CD14-positive monocyte (primary cell): Measurements from ENCODE around the gene FSD2. TPM values are rescaled to one million over a fixed set of nuclear protein-coding genes. Genes with fewer than 3 reads are reported as not detected.

Experiments used
- DNase-seq, 3 donors: peaks; one replicate each; pipeline ENCODE4 v3.0.0-alpha.2; 2011 to 2022
- H2AFZ ChIP-seq: 2 replicates; pipeline ENCODE4 v1.6.0; 2012; ENCODE audit warnings: mild to moderate bottlenecking, low read depth, low read length, inconsistent platforms; ENCODE audit not compliant: insufficient read depth, poor library complexity, severe bottlenecking
- H3K27ac ChIP-seq, 2 donors: 1 replicate in 1 of 2; 2 replicates in 1 of 2; pipeline ENCODE4 v1.5.1; 2012 to 2013; ENCODE audit warnings: low read length in 2 of 2, control low read depth in 1 of 2, inconsistent platforms in 1 of 2, low read depth in 1 of 2, mild to moderate bottlenecking in 1 of 2
- H3K27me3 ChIP-seq, 2 donors: one replicate each; pipeline versions ENCODE4 v1.6.0 to v1.6.1; 2011 to 2013; ENCODE audit warnings: low read length in 2 of 2; ENCODE audit not compliant: control insufficient read depth in 2 of 2, insufficient read depth in 2 of 2
- H3K36me3 ChIP-seq, 2 donors: replicated peaks in 1 of 2; 1 replicate in 1 of 2; 2 replicates in 1 of 2; pipeline versions ENCODE4 v1.5.1 to v1.6.1; 2012 to 2013; ENCODE audit warnings: low read length in 2 of 2, control low read depth in 1 of 2, inconsistent platforms in 1 of 2, mild to moderate bottlenecking in 1 of 2; ENCODE audit not compliant: insufficient read depth in 2 of 2, control insufficient read depth in 1 of 2
- H3K4me1 ChIP-seq, 2 donors: 1 replicate in 1 of 2; 2 replicates in 1 of 2; pipeline versions ENCODE4 v1.5.1 to v1.6.1; 2012 to 2013; ENCODE audit warnings: low read length in 2 of 2, control low read depth in 1 of 2, inconsistent platforms in 1 of 2, mild to moderate bottlenecking in 1 of 2, moderate library complexity in 1 of 2; ENCODE audit not compliant: insufficient read depth in 2 of 2, control insufficient read depth in 1 of 2
- H3K4me2 ChIP-seq: replicated peaks from 2 replicates; pipeline ENCODE3; 2012; ENCODE audit warnings: low read length, moderate library complexity, mild to moderate bottlenecking; ENCODE audit not compliant: poor library complexity, severe bottlenecking; ENCODE audit errors: extremely low read depth
- H3K4me3 ChIP-seq, 3 experiments: fragments of 200-600 bp in 1 of 3; sonication (generic) in 1 of 3; replicated peaks in 1 of 3; 1 replicate in 2 of 3; 2 replicates in 1 of 3; pipeline ENCODE4 v1.5.1; 2011 to 2013; ENCODE audit warnings: low read length in 3 of 3, mild to moderate bottlenecking in 3 of 3, control low read depth in 2 of 3, low read depth in 2 of 3, inconsistent platforms in 1 of 3, moderate library complexity in 1 of 3
- H3K79me2 ChIP-seq: 2 replicates; pipeline ENCODE4 v1.6.0; 2012; ENCODE audit warnings: mild to moderate bottlenecking, control low read depth, inconsistent platforms, low read length, moderate library complexity; ENCODE audit not compliant: insufficient read depth
- H3K9ac ChIP-seq: 2 replicates; pipeline ENCODE4 v1.6.0; 2017; ENCODE audit warnings: low read length, mild to moderate bottlenecking; ENCODE audit not compliant: insufficient read depth, poor library complexity, severe bottlenecking
- H3K9me3 ChIP-seq, 2 donors: replicated peaks in 1 of 2; 1 replicate in 1 of 2; 2 replicates in 1 of 2; pipeline versions ENCODE4 v1.5.1 to v1.6.1; 2012 to 2013; ENCODE audit warnings: low read length in 2 of 2, control low read depth in 1 of 2; ENCODE audit not compliant: control insufficient read depth in 1 of 2, insufficient read depth in 1 of 2
- H4K20me1 ChIP-seq: 2 replicates; pipeline ENCODE4 v1.6.0; 2012; ENCODE audit warnings: mild to moderate bottlenecking, low read length, control low read depth, moderate library complexity; ENCODE audit not compliant: insufficient read depth
- H3K27ac Mint-ChIP-seq, 7 donors: one replicate each; pipeline ENCODE4 v1.8.0; 2020; ENCODE audit warnings: mild to moderate bottlenecking in 7 of 7, mixed read lengths in 7 of 7, moderate library complexity in 6 of 7, inconsistent platforms in 2 of 7
- H3K27me3 Mint-ChIP-seq, 3 donors: one replicate each; pipeline ENCODE4 v1.8.0; 2021 to 2022; ENCODE audit warnings: low read depth in 3 of 3, mild to moderate bottlenecking in 3 of 3, mixed read lengths in 3 of 3, moderate library complexity in 3 of 3, inconsistent platforms in 1 of 3
- H3K36me3 Mint-ChIP-seq, 2 donors: one replicate each; pipeline ENCODE4 v1.8.0; 2020; ENCODE audit warnings: mixed read lengths in 2 of 2, inconsistent platforms in 1 of 2, mild to moderate bottlenecking in 1 of 2
- H3K4me1 Mint-ChIP-seq: one replicate; pipeline ENCODE4 v1.8.0; 2020; ENCODE audit warnings: mild to moderate bottlenecking, mixed read lengths
- H3K4me3 Mint-ChIP-seq, 2 donors: one replicate each; pipeline ENCODE4 v1.8.0; 2020; ENCODE audit warnings: mild to moderate bottlenecking in 2 of 2, mixed read lengths in 2 of 2, moderate library complexity in 1 of 2
- H3K9me3 Mint-ChIP-seq, 7 donors: one replicate each; pipeline ENCODE4 v1.8.0; 2020 to 2022; ENCODE audit warnings: mixed read lengths in 7 of 7, mild to moderate bottlenecking in 6 of 7, moderate library complexity in 6 of 7, inconsistent platforms in 2 of 7
- WGBS: methylation state at CpG from one replicate; pipeline ENCODE4 v1.1.5; 2013; ENCODE audit warnings: missing lambda C conversion rate; ENCODE audit not compliant: insufficient coverage; 5-methylcytosine and 5-hydroxymethylcytosine counted together
- intact Hi-C, 2 donors: fragments of 100-400 bp; cut with micrococcal nuclease; formaldehyde crosslinking; loops; one replicate each; pipeline versions ENCODE4 v1.15.0 to v1.15.1; 2023
- polyA plus RNA-seq, 3 donors: library from polyadenylated mRNA; depleted of rRNA in 1 of 3; unstranded in 2 of 3; stranded (reverse) in 1 of 3; fragments of 300-500 nt in 2 of 3; fragments of >200 nt in 1 of 3; fragmentation: Illumina TruSeq in 2 of 3; gene quantifications; 1 replicate in 2 of 3; 2 replicates in 1 of 3; pipeline ENCODE4 v1.2.3, GENCODE V29; 2012 to 2021
- TF ChIP-seq, protein P1 (sequence below): fragments of 200-600 bp; IDR thresholded peaks from one replicate; pipeline ENCODE4 v1.8.0; 2022; ENCODE audit warnings: antibody characterized with exemption, mild to moderate bottlenecking

The FSD2 gene
- polyA plus RNA-seq, 3 donors = 0.09 TPM; not detected in 2

- Histone ChIP-seq H3K4me2 (no peak overlapping the region), H3K9me3 (no peaks in the 10 kb centered on the region), H3K9ac (no peak overlapping the region), H3K4me3 (no peak overlapping the region), H3K4me1 (no peaks in the 10 kb centered on the region), H4K20me1 (no peaks in the 10 kb centered on the region), H3K27me3 (no peaks in the 10 kb centered on the region), H3K36me3 (no peaks in the 10 kb centered on the region), H3K79me2 (no peaks in the 10 kb centered on the region), H2AFZ (no peak overlapping the region), H3K27ac (no peak overlapping the region)
- H3K27me3 Mint-ChIP-seq = peaks cover 1 to 4% (median 3%) of the 10 kb centered on the region in 3 donors
- no peak overlapping the region for H3K27ac Mint-ChIP-seq
- no peak for DNase-seq
- intact Hi-C loops = no loop called here
- no peaks in the 10 kb centered on the region for H3K36me3 Mint-ChIP-seq
- WGBS = 96% methylated on average over 2 of the region's 2 CpGs
- no peak overlapping the region for H3K4me3 Mint-ChIP-seq
- H3K4me1 Mint-ChIP-seq = no peaks in the 10 kb centered on the region
- H3K9me3 Mint-ChIP-seq = peaks cover 0 to 3% (median 0%) of the 10 kb centered on the region in 7 donors
- TF ChIP-seq, protein P1, sequence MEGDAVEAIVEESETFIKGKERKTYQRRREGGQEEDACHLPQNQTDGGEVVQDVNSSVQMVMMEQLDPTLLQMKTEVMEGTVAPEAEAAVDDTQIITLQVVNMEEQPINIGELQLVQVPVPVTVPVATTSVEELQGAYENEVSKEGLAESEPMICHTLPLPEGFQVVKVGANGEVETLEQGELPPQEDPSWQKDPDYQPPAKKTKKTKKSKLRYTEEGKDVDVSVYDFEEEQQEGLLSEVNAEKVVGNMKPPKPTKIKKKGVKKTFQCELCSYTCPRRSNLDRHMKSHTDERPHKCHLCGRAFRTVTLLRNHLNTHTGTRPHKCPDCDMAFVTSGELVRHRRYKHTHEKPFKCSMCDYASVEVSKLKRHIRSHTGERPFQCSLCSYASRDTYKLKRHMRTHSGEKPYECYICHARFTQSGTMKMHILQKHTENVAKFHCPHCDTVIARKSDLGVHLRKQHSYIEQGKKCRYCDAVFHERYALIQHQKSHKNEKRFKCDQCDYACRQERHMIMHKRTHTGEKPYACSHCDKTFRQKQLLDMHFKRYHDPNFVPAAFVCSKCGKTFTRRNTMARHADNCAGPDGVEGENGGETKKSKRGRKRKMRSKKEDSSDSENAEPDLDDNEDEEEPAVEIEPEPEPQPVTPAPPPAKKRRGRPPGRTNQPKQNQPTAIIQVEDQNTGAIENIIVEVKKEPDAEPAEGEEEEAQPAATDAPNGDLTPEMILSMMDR = no peak
These were observed 17.4 kb downstream of the FSD2 start for GRCh38 chr15:82788496-82788895.

DNA sequence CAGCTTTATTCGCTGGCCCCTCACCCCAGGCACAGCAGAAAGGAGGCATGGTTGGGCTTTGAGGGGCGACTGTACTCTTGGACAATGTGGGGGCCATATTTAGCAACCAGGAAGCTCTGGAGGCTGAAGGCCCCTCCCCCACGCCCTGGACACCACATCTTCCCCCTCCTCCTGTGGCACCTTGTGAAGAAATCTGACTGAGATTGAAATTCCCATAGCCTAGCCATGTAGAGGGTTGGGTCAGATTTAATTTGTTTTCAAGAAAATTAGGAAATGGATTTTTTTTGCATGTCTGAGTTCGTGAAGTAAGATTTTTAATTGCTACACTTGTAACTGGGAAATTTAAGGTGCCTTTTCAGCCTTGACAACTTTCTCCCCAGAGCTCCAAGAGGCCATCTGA is 24.5 kb downstream of the FSD2 start:
- no peak overlapping the region for H3K27ac Mint-ChIP-seq
- 100% methylated on average over 1 of the region's 4 CpGs for WGBS

More for the DNA sequence above, 24.5 kb downstream of the FSD2 start:
- no peaks in the 10 kb centered on the region for H3K79me2 ChIP-seq
- DNase-seq = no peak
- H4K20me1 ChIP-seq = no peaks in the 10 kb centered on the region
- H3K4me1 ChIP-seq = no peaks in the 10 kb centered on the region
- no peak overlapping the region for H3K4me3 ChIP-seq
- H3K36me3 Mint-ChIP-seq = no peaks in the 10 kb centered on the region
- no peaks in the 10 kb centered on the region for H3K27me3 ChIP-seq
- H3K9me3 Mint-ChIP-seq = peaks cover 0 to 3% (median 0%) of the 10 kb centered on the region in 7 donors
- H3K9ac ChIP-seq = no peak overlapping the region
- TF ChIP-seq, protein P1 = no peak
- H3K9me3 ChIP-seq = no peaks in the 10 kb centered on the region
- H3K36me3 ChIP-seq = no peaks in the 10 kb centered on the region
- no peaks in the 10 kb centered on the region for H3K4me1 Mint-ChIP-seq
- H3K4me2 ChIP-seq = no peak overlapping the region
- no peak overlapping the region for H3K4me3 Mint-ChIP-seq
- intact Hi-C loops = no loop called here
- peaks cover 1 to 2% (median 1%) of the 10 kb centered on the region in 3 donors for H3K27me3 Mint-ChIP-seq
- no peak overlapping the region for H2AFZ ChIP-seq
- no peak overlapping the region for H3K27ac ChIP-seq
